ENCODE data around the gene COX19.
A peak's percentile ranks its signal among the peaks of the same experiment; 100 is the strongest.

DNA sequence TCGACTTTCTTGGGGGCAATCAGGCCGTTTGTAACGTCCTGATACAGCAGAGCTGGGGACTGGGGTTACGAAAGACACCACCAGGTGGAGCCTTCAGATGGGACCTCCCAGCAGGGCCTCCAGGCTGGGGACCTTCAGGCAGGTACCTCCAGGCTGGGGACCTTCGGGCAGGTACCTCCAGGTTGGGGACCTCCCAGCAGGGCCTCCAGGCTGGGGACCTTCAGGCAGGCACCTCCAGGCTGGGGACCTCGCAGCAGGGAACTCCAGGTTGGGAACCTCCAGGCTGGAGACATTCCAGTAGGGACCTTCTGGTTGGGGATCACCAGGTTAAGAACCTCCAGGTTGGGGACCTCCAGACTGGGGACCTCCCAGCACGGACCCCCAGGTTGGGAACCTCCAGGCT lies 45.5 kb upstream of the COX19 start:
- TF ChIP-seq CTCF (IDR thresholded peaks at IDR 0.05) (peak in 1 of 3 experiments; percentile 30), POLR2AphosphoS5 (IDR thresholded peaks at IDR 0.05) (no peak)
